ENCODE results near the gene NPEPL1. TPM values are rescaled to one million over a fixed set of nuclear protein-coding genes. Genes with fewer than 3 reads are reported as not detected.

The NPEPL1 gene
- total and polyA plus RNA-seq, 2 donors (not counting 3 experiments of a cell fraction or from before 2014, with no cell fraction given): 22.5 to 40.8 TPM

GRCh38 chr20:58673119-58673518 is 19.5 kb upstream of the NPEPL1 start:
- no peak overlapping the region for H3K27ac ChIP-seq (ENCODE audit: insufficient read depth, low read depth, low read length)
- no peaks in the 10 kb centered on the region for H4K20me1 ChIP-seq (replicated peaks; ENCODE audit: control insufficient read depth, extremely low read depth, insufficient read depth, low read length)
- BruUV-seq (replicated peaks): no TSS peak
- no peaks in the 10 kb centered on the region for H3K9me3 ChIP-seq (replicated peaks; ENCODE audit: control insufficient read depth, insufficient read depth, low read length)
- dilution Hi-C loops (cut with MboI; ENCODE audit: extremely low pct_ligation_motif_present, low sequenced_read_pairs): loop anchor here (25.0 kb wide), 1 partner anchor 436 kb away; the partner anchor contains the start of gene ANKRD60
- peaks cover 30 to 43% of the 10 kb centered on the region in 2 experiments for H3K36me3 ChIP-seq (ENCODE audit: control insufficient read depth in 2 of 2, extremely low read depth in 1 of 2, insufficient read depth in 2 of 2, low read length in 2 of 2)
- no peaks in the 10 kb centered on the region for H3K4me1 ChIP-seq (ENCODE audit: control insufficient read depth, extremely low read depth, insufficient read depth, low read length)
- H3K27me3 ChIP-seq (ENCODE audit: control insufficient read depth in 2 of 2, insufficient read depth in 2 of 2, low read length in 2 of 2): no peaks in the 10 kb centered on the region
- DNase-seq (ENCODE audit: low read depth, low spot score) (no peak), FAIRE-seq (no peak)
- peaks cover under 1% of the 10 kb centered on the region for H3K79me2 ChIP-seq (ENCODE audit: control insufficient read depth, insufficient read depth, low read length)
- ChIA-PET POLR2A (no interaction called here), CTCF (interaction anchor here (1.2 to 2.0 kb wide), 2 partner anchors 13 to 192 kb away, joined by 3 to 5 read pairs; no protein-coding TSS in a partner anchor)
- H3K4me2 ChIP-seq (ENCODE audit: insufficient read depth, low read length): no peak overlapping the region
- no peak for TF ChIP-seq FOS (IDR thresholded peaks at IDR 0.05; ENCODE audit: borderline replicate concordance, insufficient read depth, low read length)
- TF ChIP-seq MAX (IDR thresholded peaks at IDR 0.05; ENCODE audit: insufficient read depth, insufficient read length): no peak
- no peak for TF ChIP-seq POLR2A (IDR thresholded peaks at IDR 0.05; ENCODE audit: low read depth, low read length)
- TF ChIP-seq POLR2AphosphoS5 (IDR thresholded peaks at IDR 0.05; ENCODE audit: insufficient read depth, low read depth, low read length): no peak
- TF ChIP-seq GATA2 (IDR thresholded peaks at IDR 0.05; ENCODE audit: insufficient read depth, insufficient read length, low read depth, low read length): no peak
- no peak for TF ChIP-seq CTCF (IDR thresholded peaks at IDR 0.05; ENCODE audit: extremely low read depth in 1 of 2, insufficient read depth in 1 of 2, low read depth in 1 of 2, low read length in 2 of 2)
- no peak for TF ChIP-seq EZH2 (IDR thresholded peaks at IDR 0.05; ENCODE audit: borderline replicate concordance, low read depth, low read length, severe bottlenecking)
- no peak for TF ChIP-seq MYC (IDR thresholded peaks at IDR 0.05; ENCODE audit: low read depth, low read length)
- TF ChIP-seq JUN (IDR thresholded peaks at IDR 0.05; ENCODE audit: borderline replicate concordance, insufficient read depth, insufficient read length, low read depth): no peak
- H3K9ac ChIP-seq (replicated peaks; ENCODE audit: extremely low read depth, insufficient read depth, low read length): no peak overlapping the region
- H3K4me3 ChIP-seq (replicated peaks in 1 of 3; ENCODE audit: insufficient read depth in 1 of 3, low read depth in 1 of 3, low read length in 3 of 3): no peak overlapping the region
- intact Hi-C loops (cut with micrococcal nuclease): no loop called here
- no peaks in the 10 kb centered on the region for H3K9me1 ChIP-seq (replicated peaks; ENCODE audit: control insufficient read depth, extremely low read depth, insufficient read depth, low read length)
- H2AFZ ChIP-seq (ENCODE audit: low read depth, low read length): no peak overlapping the region

Measured in endothelial cell of umbilical vein (primary cell).